WTC11 (cell line): ENCODE results near the gene TNFRSF14.

ENCODE experiments used
- ATF6 ChIP-seq: sonication (generic); formaldehyde crosslinking; IDR thresholded peaks from 2 replicates; pipeline ENCODE4 v1.8.1; 2023; ENCODE audit warnings: mild to moderate bottlenecking, missing genetic modification reagents
- CTCF ChIP-seq: fragments of 200-600 bp; IDR thresholded peaks from 2 replicates; pipeline ENCODE4 v1.8.0; 2022; ENCODE audit warnings: antibody characterized with exemption
- E2F1 ChIP-seq: sonication (generic); formaldehyde crosslinking; IDR thresholded peaks from 2 replicates; pipeline ENCODE4 v1.8.0; 2022; ENCODE audit warnings: mild to moderate bottlenecking, missing genetic modification reagents
- ETV6 ChIP-seq: sonication (generic); formaldehyde crosslinking; IDR thresholded peaks from 2 replicates; pipeline ENCODE4 v1.8.1; 2022; ENCODE audit warnings: mild to moderate bottlenecking, missing genetic modification reagents
- ZBTB43 ChIP-seq: sonication (generic); formaldehyde crosslinking; IDR thresholded peaks from 2 replicates; pipeline ENCODE4 v1.8.1; 2023; ENCODE audit warnings: mild to moderate bottlenecking, missing genetic modification reagents
- ZNF512 ChIP-seq: sonication (generic); formaldehyde crosslinking; IDR thresholded peaks from 2 replicates; pipeline ENCODE4 v1.8.1; 2022; ENCODE audit warnings: missing genetic modification reagents, borderline replicate concordance

- TF ChIP-seq CTCF = no peak
- TF ChIP-seq ETV6 (CRISPR knock-in tag) = no peak
- no peak for TF ChIP-seq E2F1
- no peak for TF ChIP-seq ZNF512 (CRISPR knock-in tag)
- no peak for TF ChIP-seq ZBTB43 (CRISPR knock-in tag)
- TF ChIP-seq ATF6 = no peak
Observed at GRCh38 chr1:2559509-2560298, 3.5 kb downstream of the TNFRSF14 start.
